RPMI8226 (cell line): ENCODE results near the gene SLC17A9.
"Not testable (repeated sequence)": the region's sequence is repeated elsewhere in the genome, so short reads cannot be mapped to it uniquely, and the experiment has no call there.

ENCODE experiments used
- DNase-seq: peaks from one replicate; pipeline ENCODE4 v3.0.0-alpha.2; 2015

Gene SLC17A9

DNA sequence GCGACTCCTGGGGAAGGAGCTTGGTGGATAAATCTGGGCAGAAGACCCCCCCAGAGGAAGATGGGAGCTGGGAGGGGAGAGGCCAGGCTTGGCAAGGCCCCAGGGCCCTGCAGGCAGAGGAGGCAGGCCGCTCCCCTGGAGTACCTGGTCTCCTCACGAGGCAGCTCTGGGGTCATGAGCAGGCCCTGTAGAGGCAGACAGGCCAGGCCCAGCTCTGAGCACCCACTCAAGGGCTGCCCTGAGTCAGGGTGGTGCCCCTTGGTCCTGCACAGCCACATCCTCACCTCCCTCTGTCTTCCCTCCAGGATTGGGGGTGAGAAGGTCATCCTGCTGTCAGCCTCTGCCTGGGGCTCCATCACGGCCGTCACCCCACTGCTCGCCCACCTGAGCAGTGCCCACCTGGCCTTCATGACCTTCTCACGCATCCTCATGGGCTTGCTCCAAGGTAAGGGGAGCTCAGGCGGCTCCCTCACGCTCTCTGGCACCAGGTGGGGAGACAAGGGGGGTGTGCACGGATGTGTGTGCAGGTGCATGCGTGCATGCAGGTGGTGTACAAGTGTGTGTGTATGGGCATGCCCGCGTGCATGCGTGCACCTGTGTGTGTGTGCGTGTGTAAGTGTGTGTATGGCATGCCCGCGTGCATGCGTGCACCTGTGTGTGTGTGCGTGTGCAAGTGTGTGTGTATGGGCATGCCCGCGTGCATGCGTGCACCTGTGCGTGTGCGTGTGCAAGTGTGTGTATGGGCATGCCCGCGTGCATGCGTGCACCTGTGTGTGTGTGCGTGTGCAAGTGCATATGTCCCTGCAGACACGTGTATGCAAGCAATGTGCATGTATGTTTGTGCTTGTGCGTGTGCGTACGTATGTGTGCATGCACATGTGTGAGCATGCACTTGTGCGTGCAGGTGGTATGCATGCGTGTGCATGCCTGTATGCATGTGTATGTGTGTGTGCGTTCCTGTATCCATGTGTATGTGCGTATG is 4.9 kb downstream of the SLC17A9 start:
- DNase-seq = no peak

DNA sequence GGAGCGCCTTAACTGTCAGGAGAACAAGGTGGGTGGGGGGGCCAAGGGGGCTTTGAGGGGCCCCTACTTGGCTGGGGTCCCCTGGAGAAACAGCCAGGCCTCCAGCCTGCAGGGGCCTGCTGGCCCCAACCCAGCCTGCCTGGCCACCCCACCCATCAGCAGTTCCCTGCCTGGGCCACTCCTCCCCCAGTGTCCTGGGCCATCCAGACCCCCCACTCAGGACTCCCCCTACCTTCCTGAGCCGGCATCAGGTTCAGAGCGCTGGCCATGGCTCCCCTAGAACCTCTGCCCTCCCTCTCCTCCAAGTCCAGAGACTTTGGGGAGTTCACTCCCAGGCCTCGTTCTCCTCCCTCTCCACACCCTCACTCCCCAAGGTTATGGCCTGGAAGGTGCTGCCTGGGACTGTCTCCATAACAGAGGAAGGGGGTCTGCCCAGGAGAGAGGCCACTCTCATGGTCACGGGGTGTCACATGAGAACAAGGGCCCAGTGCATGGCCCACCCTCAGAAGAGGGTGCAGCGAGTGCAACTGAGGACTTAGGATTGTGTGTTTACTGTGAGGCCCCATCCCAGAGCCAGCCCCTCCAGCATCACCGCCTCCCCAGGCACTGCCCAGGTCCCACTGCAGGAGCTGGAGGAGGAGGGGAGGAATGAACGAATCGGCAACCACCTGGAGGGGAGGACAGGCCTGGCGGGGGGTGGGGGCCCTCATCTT is 6.0 kb downstream of the SLC17A9 start:
- DNase-seq = no peak

DNA sequence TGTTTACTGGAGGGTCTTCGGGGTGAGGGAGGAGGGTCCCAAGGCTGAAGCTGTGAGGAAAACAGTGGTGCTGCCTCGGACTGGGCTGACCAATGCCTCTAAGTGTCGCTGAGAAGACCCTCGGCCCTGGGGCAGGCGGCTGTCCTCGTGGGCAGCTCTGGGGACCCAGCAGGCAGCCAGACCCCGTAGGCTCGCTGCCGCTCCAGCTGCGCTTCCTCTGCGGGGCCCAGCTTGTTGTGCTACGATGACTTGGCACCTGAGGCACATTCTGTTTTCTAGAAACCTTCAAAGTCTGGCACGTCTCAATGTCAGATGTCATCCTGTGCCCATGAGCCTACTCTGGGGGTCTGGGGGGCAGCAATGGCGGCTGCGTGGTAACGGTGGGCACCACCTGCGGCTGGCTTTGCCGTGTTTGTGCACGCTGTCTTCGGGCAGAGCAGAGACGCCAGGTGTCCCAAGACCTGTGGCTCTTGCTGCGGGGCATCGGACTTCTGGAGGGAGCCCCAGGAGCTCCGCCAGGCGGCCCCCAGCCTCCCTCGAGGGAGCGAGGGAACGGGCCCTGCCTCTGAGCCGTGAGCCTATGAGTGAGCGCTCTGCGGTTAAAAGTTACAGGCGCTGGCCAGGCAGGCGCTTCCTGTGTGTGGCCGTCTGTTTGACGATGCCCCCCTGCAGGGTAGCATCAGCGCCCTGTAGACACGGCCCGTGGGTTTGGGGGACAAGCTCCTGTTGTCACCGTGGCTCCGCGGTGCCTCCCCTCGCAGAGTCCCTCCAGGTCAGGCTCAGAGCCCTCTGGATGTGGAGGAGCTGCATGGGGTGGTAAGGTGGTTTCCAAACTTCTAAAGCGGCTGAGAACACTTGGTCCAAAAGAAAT is 6.8 kb downstream of the SLC17A9 start:
- DNase-seq = no peak

DNA sequence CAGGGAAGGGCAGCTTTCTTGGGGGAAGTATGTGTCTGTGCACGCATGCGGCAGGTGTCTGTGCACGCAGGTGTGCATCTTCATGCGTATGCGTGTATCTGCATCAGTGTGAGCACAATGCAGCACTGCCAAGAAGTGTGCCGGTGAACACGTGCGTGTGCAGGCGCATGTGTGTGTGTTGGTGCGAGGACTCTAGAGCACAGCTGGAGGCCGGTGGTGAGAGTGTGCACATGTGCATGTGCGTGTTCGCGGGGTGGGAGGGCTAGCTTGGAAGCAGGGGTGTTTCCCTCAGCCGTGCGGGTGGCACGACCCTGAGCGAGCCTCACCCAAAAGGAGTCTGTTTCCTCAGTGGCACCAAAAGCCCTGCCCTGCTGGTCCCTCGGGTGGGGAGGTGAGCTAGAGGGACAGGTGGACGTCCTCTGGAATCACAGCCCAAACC is 7.5 kb downstream of the SLC17A9 start:
- DNase-seq = no peak

DNA sequence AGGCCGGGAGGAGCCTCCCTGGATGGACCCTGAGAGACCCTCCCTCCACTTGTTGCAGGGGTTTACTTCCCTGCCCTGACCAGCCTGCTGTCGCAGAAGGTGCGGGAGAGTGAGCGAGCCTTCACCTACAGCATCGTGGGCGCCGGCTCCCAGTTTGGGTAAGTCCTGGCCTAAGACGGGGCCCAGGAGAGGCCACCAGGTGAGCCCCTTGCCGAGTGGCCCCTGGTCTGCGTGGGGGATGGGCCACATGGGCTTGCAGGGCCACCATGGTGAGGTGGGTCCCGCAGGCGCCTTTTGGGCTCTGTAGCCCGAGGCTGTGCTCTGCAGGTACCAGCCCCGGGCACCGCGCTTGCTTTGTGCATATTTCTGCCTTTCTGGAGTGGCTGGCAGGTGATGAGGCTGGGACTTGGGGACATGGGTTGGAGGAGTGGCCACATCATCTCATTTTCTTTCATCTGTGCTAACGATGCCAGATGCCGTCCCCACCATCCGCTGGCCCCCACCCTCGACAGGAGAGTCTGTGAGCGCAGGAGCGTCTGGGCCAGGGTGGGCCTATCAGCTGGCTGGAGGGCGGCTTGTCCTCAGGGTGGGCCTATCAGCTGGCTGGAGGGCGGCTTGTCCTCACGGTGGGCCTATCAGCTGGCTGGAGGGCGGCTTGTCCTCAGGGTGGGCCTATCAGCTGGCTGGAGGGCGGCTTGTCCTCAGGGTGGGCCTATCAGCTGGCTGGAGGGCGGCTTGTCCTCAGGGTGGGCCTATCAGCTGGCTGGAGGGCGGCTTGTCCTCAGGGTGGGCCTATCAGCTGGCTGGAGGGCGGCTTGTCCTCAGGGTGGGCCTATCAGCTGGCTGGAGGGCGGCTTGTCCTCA is 8.2 kb downstream of the SLC17A9 start:
- DNase-seq = not testable (repeated sequence)

DNA sequence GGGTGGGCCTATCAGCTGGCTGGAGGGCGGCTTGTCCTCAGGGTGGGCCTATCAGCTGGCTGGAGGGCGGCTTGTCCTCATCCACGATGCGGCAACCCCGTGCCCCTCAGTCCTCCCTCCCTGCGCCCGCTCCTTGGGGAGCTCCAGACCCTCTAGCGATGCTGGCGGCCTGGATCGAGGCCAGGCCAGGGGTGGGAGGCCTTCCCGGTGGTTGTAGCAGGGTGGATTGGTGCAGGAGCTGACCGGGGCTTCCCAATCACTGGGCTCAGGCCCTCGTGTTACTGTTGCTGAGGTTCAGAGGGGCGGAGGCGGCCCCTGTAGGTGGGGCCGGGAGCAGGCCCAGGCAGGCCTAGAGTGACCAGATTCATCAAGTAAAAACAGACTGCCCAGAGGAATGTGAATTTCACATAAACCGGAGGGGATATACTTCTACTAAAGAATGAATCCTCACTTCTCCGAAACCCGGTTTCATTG is 8.8 kb downstream of the SLC17A9 start:
- no peak for DNase-seq

DNA sequence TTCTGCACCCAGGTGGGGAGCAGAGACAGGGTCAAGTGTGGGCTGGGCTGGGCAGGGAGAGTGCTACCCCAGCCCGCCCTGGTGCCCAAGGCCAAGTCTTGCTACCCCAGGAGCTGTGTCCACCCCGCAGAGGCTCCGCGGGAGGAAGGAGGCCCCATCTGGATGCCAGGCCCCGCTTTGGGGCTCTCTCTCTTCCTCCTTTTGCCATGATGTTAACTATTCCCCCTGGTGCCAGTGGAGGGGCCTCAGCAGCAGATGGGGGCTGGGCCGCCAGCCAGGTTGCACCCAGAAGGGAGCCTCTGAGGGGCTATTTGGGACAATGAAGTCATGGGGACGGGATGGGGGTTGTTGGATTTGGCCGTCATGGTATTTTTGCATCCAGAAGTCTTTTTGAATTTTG is 9.3 kb downstream of the SLC17A9 start:
- no peak for DNase-seq

DNA sequence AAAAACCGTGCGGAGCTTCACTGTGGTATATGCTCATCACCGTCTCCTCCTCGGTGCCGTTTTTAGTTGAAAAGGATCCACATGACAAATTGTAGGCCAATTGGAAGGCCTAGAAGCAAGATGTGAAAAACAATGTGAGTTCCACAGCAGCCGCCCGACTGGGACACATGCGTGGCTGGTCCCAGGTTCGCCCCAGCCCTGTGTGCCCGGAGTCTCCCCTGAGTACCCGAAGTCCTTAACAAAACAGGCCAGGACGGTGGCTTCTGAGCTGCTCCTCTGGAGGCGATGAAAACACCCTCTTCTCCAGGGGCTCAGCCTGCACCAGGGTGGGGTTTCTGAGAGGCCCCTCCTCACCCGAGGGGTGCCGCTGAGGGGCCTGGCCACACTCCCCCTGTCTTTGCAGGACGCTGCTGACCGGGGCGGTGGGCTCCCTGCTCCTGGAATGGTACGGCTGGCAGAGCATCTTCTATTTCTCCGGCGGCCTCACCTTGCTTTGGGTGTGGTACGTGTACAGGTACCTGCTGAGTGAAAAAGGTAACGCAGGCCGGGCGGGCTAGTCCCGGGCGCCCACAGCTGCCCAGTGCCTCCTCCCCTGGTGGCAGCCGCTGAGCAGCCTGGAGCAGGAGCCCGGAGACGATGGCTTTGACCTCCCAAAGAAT is 9.8 kb downstream of the SLC17A9 start:
- no peak for DNase-seq

DNA sequence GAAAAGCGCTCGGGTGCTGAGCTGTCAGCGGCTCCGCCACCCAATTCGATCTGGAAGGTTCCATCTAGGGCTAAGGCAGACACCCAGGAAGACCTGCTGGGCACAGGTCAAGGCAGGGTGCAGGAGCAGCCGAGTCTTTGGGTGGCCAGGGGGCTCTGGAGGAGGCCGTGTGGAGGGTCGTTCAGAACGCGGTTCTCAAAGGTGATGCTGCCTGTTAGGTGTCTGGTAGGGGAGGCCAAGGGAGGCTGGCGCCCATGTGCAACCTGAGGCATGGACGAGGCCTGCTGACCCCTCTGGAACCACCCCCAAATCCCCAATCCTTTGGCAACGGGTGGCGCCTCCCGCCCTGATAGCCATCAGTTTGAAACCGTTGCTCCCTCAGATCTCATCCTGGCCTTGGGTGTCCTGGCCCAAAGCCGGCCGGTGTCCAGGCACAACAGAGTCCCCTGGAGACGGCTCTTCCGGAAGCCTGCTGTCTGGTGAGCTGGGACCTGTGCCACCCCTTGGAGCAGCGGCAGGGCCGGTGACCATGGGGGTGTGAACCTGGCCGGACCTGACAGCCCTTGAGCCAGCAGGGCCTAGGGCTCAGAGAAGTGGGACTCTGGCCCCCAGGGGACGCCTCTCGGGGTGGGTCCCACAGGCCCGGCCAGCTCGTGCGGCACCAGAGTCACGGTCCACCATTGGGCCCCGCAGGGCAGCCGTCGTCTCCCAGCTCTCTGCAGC is 10.5 kb downstream of the SLC17A9 start:
- no peak for DNase-seq

DNA sequence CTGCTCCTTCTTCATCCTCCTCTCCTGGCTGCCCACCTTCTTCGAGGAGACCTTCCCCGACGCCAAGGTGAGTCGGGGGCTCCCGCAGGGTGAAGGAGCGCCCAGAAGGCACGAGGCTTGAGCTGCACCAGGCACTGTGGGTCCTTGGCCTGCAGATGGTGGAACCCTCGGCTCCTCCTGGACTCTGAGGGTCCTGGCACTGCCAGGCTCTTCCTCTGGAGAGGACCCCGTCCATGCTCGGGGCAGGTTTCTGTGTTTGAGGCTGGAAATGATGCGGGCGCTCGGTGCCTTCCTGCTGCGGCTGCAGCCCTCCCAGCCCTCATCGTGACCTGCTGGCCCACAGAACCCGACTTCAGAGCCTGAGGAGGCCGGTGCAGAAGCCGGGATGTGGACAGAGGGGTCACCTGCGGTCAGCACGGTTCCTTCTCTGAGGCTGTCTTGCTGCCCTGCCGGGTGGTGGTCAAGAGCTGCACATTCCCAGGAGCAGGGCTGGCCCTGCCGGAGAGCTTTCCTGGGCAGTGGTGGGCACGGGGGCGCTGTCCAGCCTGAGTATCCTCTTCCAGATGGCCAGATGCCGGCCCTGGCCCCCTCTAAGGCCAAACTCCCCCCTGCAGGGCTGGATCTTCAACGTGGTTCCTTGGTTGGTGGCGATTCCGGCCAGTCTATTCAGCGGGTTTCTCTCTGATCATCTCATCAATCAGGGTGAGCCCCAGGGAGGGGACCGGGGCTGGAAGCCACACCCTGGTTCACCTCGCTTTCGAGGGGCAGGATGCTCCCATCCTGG is 11.3 kb downstream of the SLC17A9 start:
- no peak for DNase-seq

DNA sequence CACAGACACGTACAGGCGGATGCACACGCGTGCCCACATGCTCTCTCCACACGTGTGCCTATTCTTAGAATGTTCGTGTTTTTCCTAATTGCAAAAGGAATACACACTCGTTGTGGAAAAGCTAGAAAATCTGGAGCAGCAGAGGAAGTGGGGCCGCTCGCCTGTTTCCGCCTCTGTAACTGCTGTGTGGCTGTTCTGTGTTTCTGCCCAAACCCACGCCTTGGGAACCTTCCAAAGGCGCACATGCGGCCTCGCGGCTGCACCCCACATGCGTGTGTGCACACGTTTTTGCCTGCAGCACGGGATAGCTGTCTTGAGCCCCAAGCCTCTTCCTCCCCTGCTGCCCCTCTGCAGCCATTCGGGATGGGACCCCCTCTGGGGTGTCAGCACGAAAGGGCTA is 12.2 kb downstream of the SLC17A9 start:
- no peak for DNase-seq

DNA sequence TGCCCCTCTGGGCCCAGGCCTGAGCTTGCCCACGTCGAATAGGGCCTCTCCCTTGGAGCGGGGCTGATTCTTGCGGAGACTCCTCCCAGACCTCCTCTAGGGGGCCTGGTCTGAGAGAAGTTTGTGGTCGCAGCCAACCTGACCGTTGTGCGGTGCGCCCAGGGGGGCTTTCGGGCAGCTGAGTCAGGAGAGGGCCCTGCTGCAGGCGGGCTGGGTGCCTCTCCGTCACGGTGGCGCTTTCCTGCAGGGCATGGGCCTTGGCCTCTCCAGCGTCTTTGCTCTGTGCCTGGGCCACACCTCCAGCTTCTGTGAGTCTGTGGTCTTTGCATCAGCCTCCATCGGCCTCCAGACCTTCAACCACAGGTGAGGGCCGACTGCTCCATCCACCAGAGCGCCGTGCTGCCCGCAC is 12.9 kb downstream of the SLC17A9 start:
- DNase-seq = no peak

DNA sequence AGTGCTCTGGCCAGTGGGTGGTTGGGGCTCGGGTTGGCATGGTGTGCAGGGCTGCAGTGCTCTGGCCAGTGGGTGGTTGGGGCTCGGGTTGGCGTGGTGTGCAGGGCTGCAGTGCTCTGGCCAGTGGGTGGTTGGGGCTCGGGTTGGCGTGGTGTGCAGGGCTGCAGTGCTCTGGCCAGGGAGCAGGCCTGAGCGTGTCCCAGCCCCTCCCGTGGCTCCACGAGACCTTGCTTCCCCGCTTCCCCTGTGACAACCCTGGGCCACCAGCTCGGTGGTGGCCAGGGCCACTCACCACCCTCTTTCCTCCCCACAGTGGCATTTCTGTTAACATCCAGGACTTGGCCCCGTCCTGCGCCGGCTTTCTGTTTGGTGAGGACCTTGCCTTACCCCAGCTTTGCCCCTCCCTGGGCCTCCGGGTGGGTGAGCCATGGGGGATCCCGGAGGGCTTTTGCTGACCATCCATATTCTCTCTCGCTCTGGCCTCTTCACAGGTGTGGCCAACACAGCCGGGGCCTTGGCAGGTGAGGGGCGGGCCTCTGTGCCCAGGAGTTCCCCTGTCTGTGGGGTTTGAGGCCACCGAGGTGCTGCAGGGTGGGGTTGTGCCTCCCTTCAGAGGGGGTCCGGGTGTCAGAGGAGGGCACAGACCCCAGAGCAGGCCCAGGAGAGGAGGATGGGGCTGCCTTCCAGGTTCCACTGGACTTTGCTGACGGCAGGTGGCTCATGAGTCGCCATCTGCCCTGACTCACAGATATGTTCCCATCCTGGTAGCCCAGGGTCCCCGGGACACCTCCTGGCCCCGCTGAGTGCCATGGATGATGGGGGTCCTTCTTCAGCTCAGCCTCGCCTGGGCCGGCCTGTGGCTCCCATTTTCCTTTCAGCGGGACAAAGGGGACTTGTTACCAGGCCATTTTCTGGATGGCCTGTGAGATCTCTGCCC is 14.0 kb downstream of the SLC17A9 start:
- DNase-seq = no peak

DNA sequence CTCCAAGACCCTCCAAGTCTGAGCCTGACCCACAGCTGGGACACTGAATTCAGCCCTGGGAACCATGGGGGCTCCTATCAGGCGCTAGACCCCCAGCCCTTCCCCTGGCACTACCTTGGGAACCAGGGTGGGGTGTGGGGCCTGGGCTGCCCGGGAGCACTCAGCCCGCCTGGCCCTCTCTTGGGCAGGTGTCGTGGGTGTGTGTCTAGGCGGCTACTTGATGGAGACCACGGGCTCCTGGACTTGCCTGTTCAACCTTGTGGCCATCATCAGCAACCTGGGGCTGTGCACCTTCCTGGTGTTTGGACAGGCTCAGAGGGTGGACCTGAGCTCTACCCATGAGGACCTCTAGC is 14.6 kb downstream of the SLC17A9 start:
- no peak for DNase-seq

DNA sequence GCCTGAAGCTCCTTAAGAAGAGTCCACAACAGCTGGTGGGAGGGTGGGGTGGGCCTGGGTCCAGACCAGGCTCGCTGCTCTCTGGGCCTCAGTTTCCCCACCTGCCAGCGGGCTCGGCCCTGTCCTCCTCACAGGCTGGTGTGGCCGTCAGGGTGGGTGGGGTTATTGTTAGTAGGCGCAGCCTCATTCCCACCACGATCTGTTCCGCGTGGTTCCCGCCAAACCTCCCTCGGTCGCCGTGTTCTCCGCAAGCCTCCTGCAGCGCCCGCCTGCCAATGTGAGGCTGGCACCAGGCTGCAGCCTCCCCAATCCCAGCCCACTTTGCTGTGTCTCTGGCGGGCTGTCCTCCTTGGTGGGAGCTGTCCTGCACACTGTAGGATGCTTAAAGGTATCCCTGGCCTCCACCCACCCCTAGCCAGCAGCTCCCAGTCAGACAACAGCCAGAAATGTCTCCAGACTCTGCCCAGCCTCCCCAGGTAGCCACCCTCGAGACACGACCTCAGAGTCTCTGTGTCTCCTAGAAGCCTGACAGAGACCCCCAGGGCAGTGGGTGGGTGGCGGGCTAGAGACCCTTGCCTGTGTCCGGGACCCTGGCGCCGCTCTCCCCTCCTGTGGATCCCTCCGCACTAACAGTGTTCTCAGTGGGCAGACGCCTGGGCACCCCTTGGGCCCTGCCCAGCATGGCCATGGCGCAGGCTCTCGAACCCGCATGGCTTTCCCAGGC is 15.3 kb downstream of the SLC17A9 start:
- no peak for DNase-seq

DNA sequence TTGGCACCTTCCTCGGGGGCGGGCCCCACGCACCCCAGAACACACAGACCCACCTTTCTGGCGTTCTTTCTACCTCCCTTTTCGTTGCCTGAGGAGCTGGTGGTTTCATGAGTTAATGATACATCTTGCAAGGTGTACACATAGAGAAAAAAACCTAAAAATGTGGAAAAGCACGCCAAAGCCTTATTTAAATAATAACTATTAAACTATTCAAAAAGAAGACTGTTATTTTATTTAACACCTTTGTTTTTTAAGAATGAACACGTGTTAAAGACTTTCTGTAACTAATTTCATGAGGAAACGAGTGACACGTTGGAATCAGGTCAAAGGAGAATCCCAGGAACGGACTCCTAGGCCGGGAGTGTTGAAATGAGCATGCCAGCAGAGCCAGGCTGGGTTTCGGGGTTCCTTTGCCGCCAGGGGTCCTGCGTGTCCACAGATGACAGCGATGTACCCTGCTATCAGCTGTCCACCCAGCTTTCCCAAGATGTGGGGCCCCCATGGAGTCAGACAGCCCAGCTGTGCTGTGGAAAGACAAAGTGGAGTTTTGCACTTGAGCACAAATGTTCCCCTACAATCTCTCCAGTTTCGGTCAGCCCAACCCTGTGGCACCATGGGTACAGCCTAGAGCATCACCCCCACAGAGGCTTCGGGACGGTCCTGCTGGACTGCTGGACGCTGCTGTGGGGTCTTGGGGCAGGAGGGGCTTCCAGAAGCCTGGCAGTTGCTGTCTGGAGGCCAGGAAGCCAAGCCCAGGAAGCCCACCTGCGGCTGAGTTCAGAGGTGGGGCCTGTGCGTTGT is 16.1 kb downstream of the SLC17A9 start:
- no peak for DNase-seq

DNA sequence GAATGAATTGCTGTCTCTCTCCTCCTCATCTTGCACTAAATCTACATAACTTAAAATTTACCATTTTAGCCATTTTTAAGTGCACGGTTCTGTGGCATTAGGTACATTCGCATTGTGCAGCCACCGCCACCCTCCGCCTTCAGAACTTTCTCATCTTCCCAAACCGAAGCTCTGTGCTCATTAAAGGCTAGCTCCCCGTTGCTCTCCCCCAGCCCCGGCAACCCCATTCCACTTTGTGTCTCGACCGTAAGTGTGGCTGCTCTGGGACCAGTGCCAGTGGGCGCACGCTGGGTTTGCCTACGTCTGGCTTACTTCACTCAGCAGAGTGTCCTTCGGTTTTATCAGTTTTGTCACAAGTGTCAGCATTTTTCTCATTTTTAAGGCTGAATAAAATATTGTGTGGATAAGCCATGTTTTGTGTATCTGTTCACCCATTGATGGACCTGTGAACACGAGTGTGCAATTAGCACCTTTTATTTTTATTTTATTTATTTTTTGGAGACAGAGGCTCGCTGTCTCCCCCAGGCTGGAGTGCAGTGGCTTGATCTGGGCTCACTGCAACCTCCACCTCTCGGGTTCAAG is 16.8 kb downstream of the SLC17A9 start:
- DNase-seq = peak; percentile 62
